ENCODE data around the gene TOX2.
"Not testable (repeated sequence)": the region's sequence is repeated elsewhere in the genome, so short reads cannot be mapped to it uniquely, and the experiment has no call there.

The TOX2 gene

DNA sequence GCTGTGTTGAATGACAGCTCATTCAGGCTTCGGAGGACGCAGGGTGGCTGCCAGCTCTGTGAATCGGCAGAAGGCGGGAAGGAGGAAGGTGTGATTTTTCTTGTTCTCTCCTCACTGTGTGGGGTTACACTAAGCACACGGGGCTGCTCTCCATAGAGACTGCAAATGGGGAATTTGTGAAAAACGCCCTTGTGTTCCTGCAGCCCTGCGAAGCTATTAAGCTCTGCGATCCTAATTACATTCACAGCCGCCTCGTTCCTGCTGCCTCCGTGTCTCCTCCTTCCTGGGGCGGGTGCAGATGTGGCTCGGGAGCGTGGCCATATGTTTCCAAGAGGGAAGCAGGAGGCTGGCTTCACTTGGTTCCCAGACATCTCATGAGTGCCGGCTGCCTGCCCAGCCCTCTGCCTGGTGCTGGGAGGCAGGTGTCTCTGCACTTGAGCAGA is 124.0 kb downstream of the TOX2 start:
- peak; percentile 63 for DNase-seq

DNA sequence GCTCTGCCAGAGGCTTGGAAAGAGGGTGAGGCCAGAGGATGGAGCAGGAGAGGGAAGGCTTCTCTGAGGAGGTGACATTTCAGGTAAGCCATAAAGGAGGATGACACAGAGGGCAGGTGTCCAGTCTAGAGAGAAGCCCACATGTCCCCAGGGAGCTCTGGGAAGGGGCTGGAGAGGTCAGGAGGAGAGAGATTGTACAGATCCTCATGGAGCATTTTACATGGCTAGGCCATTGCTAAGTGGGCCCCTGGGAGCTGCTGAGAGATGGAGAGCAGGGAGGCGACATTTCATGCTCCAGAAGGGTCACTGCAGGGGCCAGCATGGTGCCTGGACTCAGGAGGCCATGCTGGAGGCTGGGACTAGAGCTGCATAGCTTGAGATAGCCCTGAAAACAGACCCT is 124.5 kb downstream of the TOX2 start:
- DNase-seq = no peak

DNA sequence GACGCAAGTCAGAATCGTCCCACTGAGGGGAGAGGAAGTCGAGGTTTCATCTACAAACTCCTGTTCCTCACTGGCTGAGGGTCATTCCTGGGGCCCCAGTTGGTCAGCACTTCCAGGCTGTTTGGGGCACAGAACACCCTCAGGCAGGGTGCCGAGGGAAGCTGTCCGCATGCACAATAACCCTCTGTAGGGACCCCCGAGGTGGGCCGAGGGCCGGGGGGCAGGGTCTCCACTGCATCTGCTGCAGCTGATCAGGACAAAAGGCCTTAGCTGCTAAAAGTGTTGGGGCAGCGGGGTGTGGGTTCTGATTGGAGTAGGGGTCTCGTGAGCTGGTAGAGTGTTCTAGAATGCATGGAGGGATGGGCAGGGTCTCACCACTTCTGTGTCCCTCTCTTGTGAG is 125.1 kb downstream of the TOX2 start:
- no peak for DNase-seq

DNA sequence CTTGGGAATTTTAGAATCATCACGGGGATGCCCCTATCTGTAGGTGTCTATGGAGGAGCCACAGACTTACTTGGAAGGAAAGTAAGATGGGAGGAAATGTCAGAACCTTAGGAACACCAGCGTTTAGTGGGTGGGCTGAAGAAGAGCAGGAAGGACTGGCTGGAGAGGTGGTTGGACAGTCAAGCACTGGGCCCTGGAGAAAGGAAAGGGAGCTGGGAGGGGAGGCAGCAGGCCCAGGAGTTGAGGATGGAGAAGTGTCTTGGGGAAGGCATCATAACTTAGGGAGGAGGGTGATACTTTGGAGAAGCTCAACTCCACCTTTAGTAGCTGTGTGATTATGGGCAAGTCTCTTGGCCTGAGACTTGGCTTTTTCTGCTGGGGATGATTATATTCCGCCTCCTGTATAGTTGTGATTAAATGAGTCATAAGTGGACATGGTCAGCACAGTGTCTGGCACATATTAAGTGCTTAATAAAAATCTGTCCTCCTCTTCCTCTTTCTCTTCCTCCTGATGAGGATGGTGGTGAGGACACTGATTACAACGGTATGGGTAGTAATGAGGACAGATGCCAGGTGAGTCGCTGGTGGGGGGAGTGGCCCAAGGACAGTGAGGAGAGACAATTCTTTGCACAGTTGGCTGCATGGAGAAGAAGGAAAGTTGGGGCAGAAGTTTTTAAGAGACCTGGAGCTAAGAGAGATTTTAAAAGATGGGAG is 125.7 kb downstream of the TOX2 start:
- no peak for DNase-seq

DNA sequence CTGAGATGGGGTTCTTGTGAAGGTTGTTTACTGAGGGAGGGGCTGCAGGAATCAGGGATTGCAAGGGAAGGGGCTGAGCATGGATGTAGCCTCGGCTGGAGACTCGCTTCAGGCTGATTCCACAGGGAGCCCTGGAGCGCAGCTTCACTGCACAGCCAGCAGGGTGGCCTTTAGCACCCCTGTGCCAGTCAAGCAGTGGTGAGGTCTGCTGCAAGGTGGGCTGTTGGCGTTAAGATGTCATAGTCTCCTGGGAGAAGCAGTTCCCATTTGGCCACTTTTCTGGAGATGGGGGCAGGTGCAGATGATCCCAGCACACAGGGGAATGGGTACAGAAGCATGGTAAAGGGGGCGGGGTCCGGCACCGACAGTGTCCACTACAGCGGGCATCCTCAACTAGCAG is 126.3 kb downstream of the TOX2 start:
- no peak for DNase-seq

DNA sequence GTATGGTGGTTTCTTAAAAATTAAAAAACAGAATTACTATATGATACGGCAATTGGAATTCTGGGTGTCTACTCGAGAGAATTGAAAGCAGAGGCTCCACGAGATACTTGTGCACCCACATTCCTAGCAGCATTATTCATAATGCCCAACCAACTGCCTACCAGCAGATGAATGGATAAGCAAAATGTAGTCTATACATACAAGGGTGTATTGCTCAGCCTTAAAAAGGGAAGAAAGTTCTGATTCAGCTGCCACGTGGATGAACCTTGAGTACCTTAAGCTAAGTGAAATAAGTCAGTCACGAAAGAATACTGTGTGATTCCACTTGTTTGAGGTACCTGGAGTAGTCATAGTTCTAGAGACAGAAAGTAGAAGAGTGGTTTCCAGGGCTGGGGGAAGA is 130.1 kb downstream of the TOX2 start:
- DNase-seq = not testable (repeated sequence)

DNA sequence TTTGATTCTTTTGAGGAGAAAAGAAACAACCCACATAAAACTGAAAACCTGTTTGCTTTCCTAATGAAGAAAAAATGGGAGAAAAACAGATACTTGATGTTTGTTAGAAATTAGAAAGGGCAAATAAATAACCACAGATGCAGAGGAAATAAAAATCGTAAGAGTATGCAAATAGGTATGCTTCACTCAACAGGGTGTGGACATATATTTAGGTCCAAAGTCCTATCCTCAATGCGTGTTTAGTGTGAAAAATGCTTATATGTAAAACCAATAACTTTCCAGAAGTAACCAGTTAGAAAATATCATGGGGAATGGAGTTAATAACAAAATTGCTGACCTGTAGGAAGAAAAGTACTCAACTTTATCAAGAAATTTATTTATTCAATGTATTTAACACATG is 135.7 kb downstream of the TOX2 start:
- DNase-seq = no peak

DNA sequence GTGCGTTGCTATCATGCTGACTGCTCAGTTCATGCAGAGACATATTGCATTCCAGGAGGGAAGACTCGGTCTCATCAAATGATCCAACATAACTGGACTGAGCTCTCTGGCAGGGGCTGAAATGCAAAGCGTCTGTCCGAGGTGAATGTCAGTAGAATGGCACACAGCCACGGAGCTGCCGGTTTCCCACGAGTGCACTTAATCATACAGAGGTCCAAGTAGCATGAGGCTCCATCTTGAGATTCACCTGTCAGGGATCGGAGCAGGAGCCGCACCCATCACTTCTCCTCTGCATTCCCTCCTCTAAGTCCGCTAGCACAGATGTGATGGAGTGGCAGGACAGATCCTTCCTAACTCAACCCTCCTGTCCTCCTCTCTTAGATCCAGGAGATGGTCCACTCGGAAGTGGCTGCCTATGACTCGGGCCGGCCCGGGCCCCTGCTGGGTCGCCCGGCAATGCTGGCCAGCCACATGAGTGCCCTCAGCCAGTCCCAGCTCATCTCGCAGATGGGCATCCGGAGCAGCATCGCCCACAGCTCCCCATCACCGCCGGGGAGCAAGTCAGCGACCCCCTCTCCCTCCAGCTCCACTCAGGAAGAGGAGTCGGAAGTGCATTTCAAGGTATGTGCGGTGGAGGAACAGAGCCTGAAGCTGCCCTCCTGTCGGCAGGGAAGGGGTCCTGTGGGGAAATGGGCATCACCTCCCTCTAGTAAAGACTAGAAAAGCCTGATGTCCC is 136.4 kb downstream of the TOX2 start:
- no peak for DNase-seq

DNA sequence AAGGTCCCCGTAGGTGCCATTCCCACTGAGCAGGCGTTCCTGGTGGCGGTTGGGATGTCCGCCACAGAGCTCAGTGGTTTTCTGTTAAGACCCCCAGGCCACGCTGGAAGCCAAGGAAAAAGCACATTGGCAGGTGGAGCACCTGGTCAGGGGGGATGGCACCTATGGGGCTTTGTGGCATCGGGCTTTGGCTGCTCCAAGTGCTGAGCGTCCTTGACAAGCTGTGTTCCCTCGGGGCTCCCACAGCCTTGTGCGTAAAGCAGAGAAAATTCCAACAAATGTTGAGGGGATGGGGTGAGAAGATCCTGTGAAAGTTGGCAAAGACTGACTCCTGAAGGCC is 137.0 kb downstream of the TOX2 start:
- DNase-seq = no peak

DNA sequence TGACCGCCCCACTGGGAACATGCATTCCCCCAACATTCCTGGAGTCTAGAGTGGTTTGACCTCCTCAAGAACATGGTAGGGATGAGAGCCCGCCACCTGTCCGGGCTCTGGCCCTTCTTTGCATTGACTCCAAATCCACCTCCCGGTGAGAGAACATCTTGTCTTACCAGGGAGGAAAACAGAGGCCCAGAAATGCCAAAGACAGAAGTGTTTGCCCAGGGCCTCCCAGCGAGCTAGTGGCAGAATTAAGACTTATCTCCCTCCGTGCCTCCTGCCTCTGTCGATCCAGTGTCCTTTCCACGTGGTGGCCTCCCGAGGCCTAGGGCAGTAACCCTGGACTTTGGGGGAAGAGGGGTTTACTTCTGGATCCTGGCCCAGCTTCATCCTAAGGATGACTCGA is 137.5 kb downstream of the TOX2 start:
- no peak for DNase-seq

DNA sequence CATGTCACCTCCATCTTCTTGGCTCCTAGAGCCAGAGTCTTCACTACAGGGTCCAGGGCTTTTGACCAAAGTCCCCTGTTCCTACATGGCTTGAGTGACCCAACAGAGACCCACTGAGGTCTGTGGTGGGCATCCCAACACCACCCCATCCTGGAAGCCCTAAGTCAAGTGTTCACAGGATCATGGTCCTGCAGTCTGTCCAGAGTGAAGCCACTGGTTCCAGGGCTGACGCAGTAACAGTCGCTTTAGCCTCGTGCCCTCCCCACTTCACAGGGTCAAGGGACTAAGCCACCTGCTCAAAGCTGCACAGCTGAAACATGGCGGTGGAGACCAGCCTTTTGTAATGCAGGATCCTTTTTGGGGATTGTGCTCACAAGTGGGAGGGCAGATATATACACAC is 138.4 kb downstream of the TOX2 start:
- no peak for DNase-seq

DNA sequence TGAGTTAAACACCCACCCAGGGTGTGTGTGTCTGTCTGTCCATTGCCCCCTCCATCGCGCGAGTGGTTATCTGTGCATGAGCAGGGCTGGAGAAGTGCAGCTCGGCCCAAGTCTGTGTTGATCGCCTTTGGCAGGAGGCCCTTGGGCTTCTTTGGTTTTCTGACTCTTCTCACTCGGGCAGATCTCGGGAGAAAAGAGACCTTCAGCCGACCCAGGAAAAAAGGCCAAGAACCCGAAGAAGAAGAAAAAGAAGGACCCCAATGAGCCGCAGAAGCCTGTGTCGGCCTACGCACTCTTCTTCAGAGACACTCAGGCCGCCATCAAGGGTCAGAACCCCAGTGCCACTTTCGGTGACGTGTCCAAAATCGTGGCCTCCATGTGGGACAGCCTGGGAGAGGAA is 139.5 kb downstream of the TOX2 start:
- DNase-seq = no peak

DNA sequence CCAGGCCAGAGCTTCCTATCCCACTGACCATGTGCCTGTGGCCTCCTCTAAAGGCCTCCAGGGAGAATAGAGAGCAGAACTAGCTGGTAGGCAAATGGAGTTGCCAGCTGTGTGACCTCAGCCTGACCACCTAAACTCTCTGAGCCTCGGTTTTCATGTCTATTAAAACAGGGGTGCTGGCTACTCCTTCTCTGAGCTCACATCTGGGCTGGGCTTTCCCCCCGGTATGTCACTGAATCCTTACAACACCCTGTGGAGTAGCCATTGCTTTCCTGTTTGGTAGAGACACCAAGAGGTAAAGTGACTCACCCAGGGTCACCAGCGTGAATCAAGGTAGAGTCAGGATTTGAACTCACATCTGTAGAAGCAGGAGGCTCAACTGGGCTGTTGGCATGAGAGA is 140.2 kb downstream of the TOX2 start:
- DNase-seq = no peak

DNA sequence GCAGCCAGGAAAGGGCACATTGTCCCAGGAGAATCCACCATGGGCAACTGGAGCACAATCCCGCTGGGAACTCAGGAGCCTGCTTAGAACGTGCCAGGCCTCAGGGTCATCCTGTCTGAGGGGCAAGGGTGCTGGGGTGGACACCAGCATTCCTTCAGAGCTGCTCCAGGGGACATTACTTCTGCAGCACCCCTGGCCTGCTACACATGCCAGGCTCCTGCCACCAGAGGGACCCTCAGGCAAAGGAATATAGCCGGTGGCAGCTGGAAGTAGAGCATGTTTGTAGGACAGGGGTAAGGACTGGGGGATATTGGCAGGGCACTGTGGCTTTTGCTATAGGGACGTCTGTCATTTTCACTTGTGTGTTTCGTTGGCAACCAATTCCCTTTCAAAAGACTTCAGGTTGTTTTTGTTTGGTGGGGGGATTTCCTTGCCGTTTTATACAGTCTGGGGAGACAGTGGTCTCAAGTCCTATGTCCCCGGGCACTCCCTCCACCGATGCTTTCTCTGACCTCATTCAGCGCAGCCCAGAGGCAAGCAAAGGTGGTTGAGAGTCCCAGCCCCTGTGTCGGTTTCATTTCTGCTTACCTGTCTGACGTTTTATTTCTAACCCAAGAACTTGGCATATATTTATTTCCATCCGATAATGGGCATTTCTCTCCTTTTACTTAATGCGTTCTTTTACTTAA is 141.5 kb downstream of the TOX2 start:
- peak; percentile 9 for DNase-seq

DNA sequence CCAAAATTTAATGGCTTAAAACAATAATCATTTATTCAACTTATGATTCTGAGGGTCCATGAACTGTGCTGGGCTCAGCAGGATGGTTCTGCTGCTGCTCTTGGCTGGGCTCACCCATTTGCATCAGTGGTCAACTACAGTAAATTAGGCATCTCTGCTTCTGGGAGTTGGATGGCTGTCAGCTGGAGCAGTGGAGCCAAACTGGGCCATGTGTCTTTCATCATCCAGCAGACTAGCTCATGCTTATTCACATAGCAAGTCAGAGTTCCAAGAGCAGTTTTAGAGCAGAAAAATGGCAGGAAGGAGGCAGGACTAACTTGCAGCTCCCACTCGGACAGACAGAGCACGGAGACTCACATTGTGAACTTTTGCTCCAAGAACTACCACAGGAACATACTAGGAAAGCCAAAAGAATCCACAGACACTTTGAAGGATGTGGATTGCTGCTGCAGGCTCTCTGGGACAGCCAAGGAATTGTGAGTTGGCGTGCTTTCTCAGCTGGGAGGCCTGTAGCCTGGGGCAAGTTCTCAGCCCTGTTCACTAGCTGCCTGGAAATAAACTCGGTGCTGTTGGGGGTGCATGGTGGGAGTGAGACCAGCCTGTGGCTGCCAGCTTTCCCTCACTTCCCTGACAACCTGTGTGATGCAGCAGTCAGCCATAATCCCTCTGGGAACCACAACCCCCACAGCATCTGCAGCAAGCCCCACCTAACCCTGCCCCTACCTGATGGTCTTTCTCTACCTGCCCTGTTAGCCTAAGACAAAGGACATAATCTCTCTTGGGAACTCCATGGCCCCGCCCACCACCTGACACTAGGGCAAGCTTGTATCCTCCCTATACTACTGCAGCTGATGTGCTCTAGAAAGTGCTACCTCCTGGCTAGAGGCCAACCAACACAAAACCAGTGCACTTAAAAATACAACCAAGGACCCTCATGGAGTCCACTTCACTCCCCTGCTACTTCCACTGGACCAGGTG is 143.3 kb downstream of the TOX2 start:
- no peak for DNase-seq

DNA sequence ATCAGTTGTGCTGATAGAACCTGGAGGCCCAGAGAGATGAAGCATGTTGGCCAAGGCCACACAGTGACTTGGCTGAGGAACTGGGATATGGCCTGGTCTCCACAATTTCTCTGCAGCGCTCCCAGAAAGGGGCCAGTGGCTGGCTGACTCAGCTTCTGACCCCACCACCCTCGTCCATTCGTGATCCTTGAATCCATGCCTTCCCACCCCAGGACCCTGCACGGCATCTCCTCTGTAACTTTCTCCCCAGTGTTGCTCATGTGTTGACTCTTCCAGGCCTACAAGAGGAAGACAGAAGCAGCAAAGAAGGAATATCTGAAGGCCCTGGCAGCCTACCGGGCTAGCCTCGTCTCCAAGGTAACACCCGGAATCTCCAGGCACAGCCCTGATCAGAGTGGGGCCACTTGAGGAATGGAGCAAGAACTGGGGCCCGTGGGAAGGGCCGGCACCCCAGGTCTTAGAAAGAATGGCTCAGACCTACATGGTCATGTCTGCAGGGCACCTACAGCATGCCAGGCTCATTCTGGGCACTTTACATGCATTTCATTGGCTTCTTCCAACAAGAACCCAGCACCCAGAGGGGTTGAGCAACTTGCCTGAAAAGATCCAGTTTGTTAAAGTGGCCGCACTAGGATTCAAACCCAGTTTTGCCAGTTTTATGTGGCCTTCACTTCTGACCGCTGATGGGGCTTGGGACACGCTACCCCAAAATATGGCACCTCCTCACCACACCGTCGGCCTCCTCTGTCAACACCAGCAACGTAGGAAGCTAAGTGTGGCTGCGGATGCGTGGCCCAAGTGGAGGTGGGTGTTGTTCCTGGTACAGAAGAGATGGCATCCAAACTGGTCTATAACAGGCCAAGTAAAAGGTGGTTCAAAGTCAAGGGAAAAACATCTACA is 150.1 kb downstream of the TOX2 start:
- DNase-seq = no peak

DNA sequence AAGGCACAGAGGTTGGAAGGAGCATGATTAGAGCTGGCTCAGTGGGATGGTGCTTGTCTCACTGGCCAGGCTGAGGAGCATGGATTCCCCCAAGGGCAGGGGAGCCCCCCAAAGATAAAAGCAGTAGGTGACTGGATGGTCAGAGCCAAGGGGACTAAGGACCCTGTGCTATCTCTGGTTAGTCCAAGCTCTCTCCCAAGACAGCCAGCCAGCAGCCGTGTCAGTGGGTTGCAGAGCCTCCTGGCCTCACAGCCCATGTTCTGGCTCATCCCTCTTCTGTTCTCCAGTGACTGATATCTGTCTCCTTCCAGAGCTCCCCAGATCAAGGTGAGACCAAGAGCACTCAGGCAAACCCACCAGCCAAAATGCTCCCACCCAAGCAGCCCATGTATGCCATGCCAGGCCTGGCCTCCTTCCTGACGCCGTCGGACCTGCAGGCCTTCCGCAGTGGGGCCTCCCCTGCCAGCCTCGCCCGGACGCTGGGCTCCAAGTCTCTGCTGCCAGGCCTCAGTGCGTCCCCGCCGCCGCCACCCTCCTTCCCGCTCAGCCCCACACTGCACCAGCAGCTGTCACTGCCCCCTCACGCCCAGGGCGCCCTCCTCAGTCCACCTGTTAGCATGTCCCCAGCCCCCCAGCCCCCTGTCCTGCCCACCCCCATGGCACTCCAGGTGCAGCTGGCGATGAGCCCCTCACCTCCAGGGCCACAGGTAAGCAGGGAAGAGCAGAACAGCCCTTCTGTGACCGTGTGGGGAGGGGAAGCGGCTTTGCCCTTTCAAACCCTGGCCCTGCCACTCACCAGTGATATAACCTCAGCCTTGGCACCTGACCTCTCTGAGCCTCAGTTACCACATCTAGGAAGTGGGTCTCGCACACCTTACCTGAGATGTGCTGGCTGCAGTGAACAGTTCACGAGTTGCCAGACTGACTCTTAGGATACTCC is 151.0 kb downstream of the TOX2 start:
- no peak for DNase-seq

DNA sequence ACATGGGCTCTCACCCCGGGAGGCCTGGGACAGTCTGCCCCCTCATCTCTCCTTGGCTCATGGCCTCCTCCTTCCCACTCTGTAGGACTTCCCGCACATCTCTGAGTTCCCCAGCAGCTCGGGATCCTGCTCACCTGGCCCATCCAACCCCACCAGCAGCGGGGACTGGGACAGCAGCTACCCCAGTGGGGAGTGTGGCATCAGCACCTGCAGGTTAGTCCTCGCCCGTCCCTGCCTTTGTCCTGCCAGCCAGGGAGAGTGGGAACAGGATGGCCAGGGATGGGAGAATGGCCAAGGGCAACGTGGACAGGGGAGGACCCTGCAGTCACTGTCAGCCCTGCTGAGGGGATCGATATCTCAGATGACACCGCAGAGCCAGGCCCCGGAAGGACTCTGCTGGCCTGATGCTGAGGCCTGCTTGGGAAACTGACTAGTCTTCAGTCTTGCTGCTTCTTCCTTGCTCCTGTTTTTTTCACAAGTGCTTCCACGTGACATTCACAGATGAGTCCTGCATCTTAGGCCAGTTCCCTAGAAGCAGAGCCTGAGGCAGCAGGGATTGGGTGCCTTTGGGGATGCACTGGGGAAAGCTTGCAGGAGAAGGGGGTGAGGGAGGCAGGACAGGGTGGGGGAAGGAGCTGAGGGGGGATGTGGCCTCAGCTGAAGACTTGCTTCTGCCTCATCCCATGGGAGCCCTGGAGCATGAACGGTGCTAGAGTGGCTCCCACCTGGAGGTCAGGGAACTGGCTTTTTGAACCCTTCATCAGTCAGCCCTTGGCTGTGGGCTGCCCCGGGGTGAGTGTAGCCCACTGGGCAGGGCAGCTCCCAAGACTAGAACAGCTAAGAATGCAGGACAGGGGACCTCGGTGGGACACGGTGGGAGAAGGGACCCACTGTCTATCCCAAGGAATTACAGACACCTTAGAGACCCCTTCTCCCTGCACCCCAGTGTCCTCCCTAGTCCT is 152.3 kb downstream of the TOX2 start:
- DNase-seq = no peak

DNA sequence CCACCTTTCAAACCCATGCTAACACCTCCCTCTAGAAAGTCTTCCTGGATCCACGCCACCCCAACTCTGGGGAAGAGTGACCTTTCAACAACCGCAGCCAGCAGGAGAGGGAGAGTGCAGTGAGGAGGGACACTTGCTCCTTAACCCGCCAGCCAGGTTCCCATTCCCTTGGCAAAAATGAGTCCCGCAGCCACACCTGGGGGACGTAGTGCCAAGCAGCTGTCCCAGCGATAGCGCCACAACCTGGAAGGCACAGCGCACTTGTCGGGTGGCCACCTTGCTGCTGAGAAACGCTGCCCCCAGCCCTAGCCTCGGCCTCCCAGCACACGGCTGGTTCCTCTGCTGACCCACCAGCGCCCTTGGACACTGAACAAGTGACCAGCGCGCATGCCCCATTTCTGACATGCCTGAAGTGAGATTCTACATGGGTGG is 153.0 kb downstream of the TOX2 start:
- no peak for DNase-seq
